NCI-H2081 (cell line): ENCODE results near the gene ITGA3.

Source experiments
- DNase-seq, 2 experiments: peaks; one replicate each; lab custom pipeline; 2025; lab: John Stamatoyannopoulos, UW

The ITGA3 gene

GRCh38 chr17:50070908-50071680 lies 15.2 kb downstream of the ITGA3 start:
- no peak for DNase-seq

- DNase-seq: no peak
These were observed 15.8 kb downstream of the ITGA3 start for GRCh38 chr17:50071692-50072091.

DNA sequence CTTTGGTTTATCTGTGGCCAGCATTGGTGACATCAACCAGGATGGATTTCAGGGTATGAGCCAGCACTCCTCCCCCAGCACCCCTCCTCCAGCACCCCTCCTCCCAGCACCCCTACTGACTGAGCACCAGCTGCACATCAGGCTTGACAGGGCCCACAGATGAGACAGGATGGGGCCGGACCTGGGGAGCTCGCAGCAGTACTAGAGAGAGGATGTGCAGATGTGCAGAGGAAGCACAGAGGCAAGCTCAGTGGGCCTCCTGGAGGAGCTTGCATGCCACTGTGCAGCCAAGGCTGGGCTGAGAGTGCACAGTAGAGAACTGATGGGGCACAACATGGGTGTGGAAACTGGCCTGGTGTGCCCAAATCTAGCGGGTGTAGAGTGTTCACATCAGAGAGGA lies 16.2 kb downstream of the ITGA3 start:
- no peak for DNase-seq

GRCh38 chr17:50072925-50073324 lies 17.0 kb downstream of the ITGA3 start:
- no peak for DNase-seq

GRCh38 chr17:50074227-50074626 lies 18.3 kb downstream of the ITGA3 start:
- no peak for DNase-seq

DNA sequence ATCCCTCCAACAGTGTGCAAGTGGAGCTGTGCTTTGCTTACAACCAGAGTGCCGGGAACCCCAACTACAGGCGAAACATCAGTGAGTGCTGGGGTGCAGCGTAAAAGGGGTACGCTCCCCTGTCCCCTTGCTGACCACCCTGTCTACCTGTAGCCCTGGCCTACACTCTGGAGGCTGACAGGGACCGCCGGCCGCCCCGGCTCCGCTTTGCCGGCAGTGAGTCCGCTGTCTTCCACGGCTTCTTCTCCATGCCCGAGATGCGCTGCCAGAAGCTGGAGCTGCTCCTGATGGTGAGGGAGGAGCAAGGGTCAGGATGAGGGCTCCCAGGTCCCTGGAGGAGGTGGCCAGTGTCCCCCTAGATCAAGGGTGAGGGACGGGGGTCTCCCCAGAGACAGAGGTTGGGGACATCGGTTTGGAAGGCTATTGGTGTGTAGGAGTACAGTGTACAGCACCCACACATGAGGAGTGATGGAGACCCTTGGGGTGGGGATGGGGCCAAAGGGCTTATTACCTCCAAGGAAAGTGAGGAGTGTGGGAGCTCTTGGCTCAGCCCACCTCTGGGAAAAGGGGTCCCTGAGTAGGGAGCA lies 19.6 kb downstream of the ITGA3 start:
- no peak for DNase-seq

GRCh38 chr17:50076221-50076590 lies 20.3 kb downstream of the ITGA3 start:
- no peak for DNase-seq

DNA sequence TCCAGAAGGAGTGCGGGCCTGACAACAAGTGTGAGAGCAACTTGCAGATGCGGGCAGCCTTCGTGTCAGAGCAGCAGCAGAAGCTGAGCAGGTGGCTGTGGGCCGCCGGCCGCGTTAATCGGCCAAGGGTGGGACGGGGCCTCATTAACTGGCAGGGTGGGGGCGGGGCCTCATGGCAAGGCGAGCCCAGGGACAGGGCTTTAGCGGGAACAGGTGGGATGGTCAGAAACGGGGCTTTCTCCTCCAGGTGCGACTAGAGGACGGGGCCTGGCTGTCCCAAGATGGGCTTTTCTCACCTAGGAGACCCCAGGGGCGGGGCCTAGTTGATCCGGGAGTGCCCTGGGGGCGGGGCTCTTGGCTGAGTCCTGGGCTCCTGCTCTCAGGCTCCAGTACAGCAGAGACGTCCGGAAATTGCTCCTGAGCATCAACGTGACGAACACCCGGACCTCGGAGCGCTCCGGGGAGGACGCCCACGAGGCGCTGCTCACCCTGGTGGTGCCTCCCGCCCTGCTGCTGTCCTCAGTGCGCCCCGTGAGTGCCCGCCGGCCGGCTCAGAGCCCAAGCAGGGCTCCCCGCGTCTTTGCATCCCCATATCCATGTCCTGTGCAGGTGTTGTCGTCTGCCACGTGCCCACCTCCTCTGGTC lies 20.8 kb downstream of the ITGA3 start:
- DNase-seq: no peak

GRCh38 chr17:50078430-50078829 lies 22.5 kb downstream of the ITGA3 start:
- DNase-seq: no peak

DNA sequence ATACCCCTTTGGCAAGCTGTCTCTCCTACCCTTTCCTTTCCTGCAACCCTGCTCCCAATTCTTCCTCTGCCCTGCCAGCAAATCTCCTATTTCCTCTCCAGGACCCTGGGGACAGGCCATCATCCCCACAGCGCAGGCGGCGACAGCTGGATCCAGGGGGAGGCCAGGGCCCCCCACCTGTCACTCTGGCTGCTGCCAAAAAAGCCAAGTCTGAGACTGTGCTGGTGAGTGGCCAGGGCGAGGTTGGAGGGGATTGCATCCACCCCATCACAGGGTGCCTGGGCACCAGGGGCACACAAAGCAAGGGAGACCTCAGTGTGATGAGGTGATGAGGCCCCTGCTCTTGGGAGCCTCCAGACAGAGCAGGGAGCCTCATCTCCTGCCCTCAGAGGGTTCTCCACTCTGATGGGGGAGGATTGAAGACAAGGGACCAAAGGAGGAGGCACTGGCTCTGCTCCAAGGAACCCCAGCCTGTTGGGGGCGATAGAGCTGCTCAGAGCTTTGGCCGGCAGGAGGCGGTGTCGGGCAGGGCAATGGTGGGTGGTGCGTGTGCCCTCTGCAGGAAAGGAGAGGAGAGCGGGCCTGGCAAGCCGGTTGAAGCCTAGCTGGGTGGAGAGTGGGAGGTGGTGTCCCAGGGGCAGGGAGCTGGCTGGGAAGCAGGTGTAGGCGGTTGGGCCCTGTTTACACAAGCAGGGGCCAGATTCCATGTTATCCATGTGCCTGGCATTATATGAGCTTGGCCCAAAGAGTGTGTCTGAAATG lies 23.6 kb downstream of the ITGA3 start:
- DNase-seq: no peak

DNA sequence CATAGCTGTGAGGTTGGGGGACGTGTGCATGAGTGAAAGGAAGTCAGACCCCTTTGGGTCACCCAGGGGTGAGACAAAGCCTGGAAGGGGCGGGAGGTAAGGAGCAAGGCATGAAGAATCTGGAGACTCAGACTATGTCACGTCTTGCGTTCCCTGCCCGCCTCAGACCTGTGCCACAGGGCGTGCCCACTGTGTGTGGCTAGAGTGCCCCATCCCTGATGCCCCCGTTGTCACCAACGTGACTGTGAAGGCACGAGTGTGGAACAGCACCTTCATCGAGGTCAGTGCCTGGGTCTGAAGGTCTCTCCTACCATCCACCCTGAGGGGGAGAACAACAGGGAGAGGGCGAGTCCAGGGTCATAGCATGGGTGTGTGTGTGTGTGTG lies 24.2 kb downstream of the ITGA3 start:
- no peak for DNase-seq

GRCh38 chr17:50080827-50081226 lies 24.9 kb downstream of the ITGA3 start:
- no peak for DNase-seq

DNA sequence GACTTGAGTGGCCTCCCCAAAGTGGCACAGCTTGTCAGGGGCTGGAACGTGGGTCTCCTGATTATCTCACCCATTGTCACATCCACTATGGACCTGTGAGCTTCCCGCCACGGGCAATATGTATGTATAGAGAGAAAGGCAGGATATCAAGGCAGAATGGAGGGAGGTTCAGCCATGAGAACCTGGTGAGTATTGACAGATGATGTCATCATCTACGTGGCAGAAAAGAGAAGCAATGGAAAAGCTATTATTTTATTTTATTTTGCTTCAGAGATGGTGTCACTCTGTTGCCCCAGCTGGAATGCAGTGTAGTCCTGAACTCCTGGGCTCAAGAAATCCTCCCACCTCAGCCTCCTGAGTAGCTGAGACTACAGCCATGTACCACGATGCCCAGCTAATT lies 25.8 kb downstream of the ITGA3 start:
- DNase-seq: no peak

- peak; percentile 58 to 59 for DNase-seq
These were observed 31.5 kb downstream of the ITGA3 start for GRCh38 chr17:50087246-50087911.

- no peak for DNase-seq
These were observed 32.0 kb downstream of the ITGA3 start for GRCh38 chr17:50087912-50088405.

- DNase-seq: no peak
These were observed 33.3 kb downstream of the ITGA3 start for GRCh38 chr17:50088952-50089825.

DNA sequence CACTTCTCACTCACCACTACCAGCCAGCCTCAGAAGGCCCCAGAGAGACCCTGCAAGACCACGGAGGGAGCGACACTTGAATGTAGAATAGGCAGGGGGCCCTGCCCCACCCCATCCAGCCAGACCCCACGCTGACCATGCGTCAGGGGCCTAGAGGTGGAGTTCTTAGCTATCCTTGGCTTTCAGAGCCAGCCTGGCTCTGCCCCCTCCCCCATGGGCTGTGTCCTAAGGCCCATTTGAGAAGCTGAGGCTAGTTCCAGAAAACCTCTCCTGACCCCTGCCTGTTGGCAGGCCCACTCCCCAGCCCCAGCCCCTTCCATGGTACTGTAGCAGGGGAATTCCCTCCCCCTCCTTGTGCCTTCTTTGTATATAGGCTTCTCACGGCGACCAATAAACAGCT lies 34.2 kb downstream of the ITGA3 start:
- no peak for DNase-seq

DNA sequence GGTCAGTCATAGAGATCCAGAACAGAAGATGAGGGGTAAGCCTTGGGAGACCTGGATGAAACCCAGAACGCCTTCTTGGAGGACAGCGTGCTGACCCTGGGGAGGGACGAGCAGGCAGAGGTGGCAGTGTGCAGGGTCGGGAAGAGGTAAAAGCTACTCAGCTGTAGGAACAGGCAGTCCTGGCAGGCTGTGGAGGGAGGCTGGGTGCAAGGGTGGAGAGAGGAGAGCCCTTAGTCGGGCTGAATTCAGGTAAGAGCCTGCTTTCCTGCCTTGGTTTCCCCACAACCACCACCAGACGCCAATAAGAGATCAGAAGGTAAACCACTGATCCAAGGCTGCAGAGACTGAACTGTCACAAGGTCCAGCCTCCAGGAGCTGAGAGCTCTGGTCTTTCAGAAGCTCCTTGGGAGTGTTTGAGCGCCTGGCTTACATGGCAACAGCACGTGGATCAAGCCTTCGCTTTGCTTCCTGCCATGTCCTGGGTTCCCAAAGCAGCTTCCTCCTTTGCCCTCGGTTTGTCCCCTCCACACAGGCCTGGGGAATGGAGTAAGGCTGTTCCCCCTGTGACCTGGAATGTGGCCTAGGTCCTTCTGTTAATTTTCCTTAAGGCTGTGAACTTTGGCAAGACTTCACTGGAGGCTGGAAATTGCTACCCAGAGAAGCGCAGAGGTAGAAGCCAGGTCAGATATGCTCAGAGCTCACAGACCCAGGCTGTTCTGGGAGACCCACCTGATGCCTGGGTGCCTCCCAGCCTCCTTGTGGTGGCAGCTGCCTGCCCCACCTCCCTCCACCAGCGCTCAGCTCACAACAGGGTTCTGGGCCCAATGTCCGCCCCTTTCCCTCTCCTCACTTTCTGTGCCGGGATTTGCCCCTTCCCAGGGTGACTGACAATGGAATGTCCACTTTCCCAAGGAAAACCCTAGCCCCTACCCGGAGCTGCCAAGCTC lies 35.3 kb downstream of the ITGA3 start:
- DNase-seq: no peak

- DNase-seq: no peak
These were observed 36.0 kb downstream of the ITGA3 start for GRCh38 chr17:50091918-50092285.

DNA sequence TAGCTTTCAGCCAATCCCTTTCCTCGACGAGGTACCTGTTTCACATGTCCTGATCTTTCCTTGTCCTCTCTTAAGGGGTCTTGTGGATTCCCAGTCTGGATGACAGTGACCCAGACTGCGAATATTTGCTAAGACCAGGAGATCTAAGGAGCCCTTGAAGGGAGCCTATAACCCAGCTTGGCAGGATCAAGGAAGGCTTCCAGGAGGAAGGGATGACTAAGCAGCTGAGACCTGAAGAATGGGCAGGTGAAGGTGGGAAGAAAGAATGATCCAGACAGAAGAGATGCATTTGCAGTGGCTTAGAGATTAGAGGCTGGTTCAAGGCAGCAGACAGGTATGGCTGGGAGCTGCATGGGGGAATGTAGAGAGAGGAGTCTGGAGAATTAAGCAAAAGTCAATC lies 37.3 kb downstream of the ITGA3 start:
- DNase-seq: no peak
